ENCODE measurements around the gene SLC12A7.

DNA sequence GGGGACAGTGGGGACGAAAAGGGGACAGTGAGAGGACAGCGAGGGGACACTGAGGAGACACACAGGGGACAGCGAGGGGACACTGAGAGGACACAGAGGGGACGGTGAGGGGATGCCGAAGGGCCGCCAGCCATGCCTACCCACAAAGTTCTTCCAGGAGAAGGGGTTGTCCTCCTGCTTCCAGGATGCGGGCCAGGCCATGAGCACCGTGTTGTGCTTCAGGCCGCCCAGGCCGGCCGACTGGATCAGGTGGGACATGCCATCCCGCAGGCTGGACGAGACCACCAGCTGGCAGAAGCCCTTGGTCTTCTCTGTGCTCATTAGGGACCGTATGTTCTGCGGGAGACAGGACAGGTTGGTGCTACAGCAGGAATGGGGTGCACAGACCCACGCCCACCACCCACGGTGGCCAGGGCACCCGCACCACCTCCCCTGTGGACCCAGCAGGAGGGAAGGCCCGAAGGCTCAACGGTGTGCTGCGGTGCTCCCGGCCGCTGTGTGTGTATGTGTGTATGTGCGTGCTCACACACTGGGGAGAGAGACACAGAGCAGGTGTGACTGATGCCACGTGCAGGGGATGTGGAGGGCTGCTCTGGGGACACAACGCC, 46.6 kb downstream of the SLC12A7 start:
- no peak for TF ChIP-seq POLR2A (IDR thresholded peaks at IDR 0.05)
- TF ChIP-seq, protein P1, sequence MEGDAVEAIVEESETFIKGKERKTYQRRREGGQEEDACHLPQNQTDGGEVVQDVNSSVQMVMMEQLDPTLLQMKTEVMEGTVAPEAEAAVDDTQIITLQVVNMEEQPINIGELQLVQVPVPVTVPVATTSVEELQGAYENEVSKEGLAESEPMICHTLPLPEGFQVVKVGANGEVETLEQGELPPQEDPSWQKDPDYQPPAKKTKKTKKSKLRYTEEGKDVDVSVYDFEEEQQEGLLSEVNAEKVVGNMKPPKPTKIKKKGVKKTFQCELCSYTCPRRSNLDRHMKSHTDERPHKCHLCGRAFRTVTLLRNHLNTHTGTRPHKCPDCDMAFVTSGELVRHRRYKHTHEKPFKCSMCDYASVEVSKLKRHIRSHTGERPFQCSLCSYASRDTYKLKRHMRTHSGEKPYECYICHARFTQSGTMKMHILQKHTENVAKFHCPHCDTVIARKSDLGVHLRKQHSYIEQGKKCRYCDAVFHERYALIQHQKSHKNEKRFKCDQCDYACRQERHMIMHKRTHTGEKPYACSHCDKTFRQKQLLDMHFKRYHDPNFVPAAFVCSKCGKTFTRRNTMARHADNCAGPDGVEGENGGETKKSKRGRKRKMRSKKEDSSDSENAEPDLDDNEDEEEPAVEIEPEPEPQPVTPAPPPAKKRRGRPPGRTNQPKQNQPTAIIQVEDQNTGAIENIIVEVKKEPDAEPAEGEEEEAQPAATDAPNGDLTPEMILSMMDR (IDR thresholded peaks at IDR 0.05), result no peak
